GM21528 (cell line): Measurements from ENCODE around the gene MET.

Experiments used
- ATAC-seq: cut with Tn5 transposase; IDR thresholded peaks from one replicate; pipeline ENCODE4 v1.9.1; 2021; ENCODE audit warnings: mild to moderate bottlenecking, moderate library complexity; ENCODE audit not compliant: unreplicated experiment, low FRiP score

Gene MET

GRCh38 chr7:116777651-116778281, 105.8 kb downstream of the MET start:
- ATAC-seq = no peak

DNA sequence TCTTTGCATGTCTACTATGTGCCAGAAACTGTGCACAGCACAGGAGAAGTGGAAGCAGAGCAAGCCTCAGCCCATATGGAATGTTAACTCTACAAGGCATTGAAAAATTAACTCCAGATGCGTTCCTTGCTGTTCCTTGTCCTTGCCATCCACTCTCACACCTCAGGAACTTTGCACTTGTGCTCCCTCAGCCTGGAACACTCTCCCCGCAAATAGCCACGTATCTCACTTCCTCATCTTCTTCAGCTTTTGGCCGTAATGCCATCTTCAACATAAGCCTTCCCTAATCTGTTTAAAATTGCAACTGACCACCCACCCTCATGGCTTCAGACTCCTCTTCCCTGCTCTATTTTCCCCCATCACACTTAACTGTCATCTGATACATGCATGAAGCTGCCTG, 107.2 kb downstream of the MET start:
- no peak for ATAC-seq

GRCh38 chr7:116779931-116780330, 107.9 kb downstream of the MET start:
- no peak for ATAC-seq

DNA sequence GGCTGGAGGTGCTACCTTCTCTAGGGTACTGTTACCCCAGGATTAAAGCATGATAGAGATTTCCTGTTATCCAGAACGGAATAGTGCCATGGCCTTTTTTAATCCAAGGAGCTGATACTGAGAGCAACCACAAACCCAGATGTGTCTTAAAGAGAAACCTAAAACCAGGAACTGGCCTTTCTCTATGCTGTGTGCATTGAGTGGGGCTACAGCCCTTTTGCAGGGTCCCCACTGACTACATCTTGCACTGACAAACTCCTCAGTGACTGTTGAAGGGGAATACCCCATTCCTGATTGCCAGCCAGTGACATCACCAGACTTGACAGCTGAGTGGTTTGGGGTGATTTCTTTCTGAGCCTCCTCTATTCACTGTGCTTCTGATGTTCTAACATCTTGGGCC, 108.5 kb downstream of the MET start:
- no peak for ATAC-seq

- ATAC-seq = no peak
Measured at GRCh38 chr7:116780966-116781365, 109.0 kb downstream of the MET start.

GRCh38 chr7:116781584-116781983, 109.6 kb downstream of the MET start:
- no peak for ATAC-seq

DNA sequence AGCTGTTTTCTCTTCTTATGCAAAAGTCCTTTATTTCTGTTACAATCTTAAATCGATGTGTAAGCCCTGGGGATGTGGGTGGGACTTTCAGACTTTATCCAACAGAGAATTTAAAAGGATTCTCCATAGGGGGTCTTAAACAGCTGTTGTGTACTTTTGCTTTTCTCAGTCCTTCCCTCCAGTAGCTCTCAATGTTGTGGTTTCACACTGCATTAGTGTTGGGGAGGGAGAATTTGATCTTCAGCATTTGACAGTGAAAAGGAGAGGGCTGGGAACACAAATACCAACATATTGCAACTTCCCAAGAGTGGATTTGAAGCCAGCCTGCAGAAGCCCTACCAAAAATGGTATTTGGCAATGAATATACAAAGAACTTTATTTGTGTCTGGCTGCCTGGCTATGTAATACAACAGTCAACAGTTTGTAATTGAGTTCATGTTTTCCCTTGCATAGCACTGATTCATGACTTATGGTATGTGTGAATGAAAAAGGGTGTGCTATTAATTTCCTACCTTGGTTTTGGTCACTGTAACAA, 110.2 kb downstream of the MET start:
- ATAC-seq = no peak

DNA sequence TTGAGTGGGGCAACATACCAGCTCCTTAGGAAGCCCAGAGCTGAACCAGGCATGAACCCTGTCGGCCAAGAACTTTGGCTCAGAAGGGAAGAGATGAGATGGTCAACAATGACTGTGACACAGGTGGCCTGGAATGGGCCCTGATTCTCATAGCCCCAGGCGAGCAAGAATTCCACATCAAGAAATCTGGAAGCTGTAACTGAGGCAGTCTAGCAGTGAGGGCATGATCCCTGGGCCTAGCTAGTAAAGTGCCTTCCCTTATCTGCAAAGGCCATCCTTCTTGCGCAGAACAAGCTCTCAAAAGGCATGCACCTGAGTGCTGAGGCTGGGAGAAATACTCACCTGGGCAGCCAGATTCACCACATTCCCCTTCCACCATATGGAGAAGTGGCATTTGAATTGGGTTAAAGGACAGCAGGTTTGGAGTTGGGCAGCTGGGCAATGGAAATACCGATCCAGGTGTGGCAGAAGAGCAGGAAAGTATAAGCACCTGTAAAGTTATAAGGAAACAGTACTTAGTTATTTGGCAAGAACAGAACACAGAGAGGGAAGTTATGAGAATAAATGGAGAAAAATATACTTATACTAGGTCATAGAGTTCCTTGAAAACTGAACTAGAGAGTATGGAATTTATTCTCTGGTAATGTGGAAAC, 111.8 kb downstream of the MET start:
- no peak for ATAC-seq

- no peak for ATAC-seq
Measured at GRCh38 chr7:116784647-116785046, 112.7 kb downstream of the MET start.

- no peak for ATAC-seq
Measured at GRCh38 chr7:116785843-116786242, 113.8 kb downstream of the MET start.

DNA sequence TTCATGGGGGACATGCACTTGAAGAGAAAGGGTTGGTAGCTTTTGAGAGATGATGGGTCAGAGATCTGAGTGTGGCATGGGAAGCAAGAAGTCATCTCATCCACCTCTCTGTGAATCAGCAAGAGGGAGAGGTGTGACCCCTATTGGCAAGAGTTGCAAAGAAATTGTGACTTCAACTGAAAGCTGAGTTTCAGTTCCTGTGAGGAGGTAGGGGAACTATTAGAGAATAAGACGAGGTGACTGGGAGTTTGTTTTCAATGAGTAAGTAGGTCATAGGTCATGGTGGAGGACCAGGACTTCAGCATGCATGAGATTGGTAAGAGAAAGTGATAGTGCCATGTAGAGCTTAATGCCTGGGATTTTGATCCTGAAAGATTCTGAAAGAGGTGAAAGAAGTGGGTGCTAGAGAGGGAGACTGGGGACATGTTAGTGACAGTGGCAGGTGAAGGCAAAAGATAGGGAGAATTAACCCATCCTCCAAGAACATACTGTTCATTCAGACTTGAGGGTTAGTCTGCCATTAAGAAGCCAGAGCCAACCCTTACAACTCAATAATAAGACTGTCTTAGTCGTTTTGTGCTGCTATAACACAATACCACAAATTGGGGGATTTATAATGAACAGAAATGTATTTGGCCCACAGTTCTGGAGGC, 114.9 kb downstream of the MET start:
- peak; percentile 99 for ATAC-seq

GRCh38 chr7:116787881-116788280, 115.9 kb downstream of the MET start:
- ATAC-seq = no peak

DNA sequence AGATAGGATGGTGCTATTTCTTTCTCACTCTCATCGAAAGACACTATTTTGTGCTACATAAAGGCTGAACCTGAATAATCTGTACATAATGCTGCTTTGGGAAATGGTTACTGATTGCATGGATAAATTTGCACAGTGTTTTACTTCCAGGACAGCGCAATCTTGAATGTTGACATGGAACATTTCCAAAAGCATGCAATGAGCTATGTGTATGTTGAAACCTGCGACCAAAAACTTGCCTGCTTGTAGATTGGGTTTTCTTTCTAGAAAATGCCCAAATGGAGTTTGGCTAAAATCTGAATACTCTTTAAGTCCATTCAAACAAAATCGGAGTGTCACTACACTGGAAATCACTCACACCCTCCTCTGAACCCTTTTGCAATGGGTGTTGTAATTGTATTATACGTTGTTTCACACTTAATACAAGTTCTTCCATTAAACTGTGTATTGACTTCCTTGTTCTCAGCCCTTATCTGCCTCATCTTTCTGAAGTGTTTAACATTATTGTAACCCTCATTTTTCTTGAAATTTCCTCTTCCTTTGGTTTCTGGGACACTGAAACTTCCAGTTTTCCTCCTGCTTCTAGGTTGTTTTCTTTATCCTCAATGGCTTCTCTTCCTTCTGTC, 116.7 kb downstream of the MET start:
- no peak for ATAC-seq

GRCh38 chr7:116790025-116790424, 118.0 kb downstream of the MET start:
- no peak for ATAC-seq

DNA sequence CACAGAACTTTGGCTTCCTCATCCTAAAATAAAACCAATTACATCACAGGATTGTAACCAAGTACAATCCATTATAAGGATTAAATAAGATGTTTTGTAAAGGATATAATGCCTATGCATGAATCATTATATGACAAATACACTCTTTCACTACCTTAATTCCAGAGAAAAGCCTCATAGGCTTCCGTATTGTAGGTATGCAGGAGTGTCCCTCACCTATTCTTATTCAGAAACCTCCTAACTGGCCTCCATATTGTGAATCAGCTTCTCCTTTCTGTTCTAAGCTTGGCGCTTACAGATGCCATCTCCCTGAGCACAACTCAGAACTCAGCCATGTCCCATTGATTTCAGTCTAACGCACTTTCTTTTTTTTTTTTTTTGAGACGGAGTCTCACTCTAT, 120.8 kb downstream of the MET start:
- no peak for ATAC-seq

- no peak for ATAC-seq
Measured at GRCh38 chr7:116793795-116794340, 121.9 kb downstream of the MET start.

GRCh38 chr7:116796471-116796870, 124.5 kb downstream of the MET start:
- no peak for ATAC-seq

- no peak for ATAC-seq
Measured at GRCh38 chr7:116797612-116798011, 125.6 kb downstream of the MET start.

DNA sequence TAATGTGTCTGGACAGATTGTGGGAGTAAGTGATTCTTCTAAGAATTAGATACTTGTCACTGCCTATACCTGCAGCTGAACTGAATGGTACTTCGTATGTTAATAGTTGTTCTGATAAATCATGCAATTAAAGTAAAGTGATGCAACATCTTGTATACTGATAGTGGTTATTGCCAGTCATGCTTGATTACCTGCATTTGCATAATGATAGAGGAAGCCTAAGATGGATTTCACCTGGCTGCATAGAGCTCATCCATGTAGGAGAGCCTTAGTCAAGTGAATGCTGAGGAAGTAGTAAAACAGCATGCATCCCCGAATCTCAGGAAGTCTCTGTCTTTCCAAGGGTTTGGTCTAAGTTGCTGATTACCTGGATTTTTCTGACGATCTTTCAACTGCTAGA, 126.2 kb downstream of the MET start:
- no peak for ATAC-seq

DNA sequence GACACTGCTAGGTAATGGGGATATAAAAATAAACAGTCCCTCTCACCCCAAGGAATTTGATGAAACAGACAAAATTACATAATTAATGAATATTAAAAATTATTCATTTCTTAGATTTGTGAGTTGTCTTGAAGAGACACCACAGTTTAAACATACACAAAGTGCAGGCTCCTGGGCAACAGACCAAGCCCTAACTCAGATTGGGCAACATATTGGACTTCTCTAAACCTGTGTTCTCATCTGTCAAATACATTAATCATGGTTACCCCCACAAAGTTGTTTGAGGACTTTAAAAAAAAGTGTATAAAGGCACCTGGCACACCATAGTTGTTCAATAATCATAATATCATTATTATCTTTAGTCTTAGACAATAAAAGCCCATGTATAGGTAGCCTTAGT, 127.9 kb downstream of the MET start:
- no peak for ATAC-seq

DNA sequence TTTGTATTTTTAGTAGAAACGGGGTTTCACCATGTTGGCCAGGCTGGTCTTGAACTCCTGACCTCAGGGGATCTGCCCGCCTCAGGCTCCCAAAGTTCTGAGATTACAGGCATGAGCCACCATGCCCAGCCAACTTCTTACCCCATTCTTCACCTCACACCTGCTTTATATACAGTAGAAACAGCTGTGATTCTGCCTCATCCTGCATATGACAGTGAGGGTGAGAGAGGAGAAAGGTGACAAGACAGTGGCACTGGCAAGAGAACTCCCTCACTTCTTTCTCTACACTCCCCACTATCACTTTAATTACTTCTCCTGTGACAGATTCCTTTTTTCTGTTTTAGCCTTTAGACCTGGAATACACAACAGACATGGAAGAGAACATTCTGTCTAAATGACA, 128.6 kb downstream of the MET start:
- ATAC-seq = no peak
